HG03196 (cell line): ENCODE data around the gene YPEL2.

Experiments
- ATAC-seq: cut with Tn5 transposase; IDR thresholded peaks from one replicate; pipeline ENCODE4 v1.9.1; 2021; ENCODE audit not compliant: unreplicated experiment

Gene YPEL2

DNA sequence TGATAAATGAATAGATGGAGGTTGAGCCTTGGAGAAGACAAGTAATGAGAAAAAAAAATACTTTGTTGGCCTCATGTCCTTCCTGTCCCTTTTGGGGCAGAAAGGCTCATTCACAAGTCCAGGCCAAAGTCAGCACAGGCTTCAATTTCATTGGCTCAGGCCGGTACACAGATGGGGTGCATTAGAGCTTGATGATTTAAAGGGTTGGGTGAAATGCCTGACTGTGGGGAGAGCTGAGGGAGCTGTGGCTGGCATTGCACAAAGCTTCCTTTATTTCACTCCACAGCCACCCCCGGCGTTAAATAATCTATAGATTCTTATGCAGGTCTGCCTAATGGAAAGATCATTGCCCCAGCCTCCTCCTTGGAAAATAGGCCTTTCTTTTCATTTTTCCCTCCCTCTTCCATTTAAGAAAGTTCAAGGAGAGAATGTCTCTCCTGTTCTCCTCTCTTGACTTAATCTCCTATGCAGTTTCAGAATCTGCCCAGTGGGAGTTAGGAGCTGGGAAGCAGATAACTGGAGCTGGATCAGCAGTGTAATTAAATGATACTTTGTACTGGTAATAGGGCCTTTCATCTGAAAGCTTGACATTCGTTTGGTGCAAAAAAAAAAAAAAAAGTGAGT, 24.4 kb downstream of the YPEL2 start:
- ATAC-seq, result no peak

DNA sequence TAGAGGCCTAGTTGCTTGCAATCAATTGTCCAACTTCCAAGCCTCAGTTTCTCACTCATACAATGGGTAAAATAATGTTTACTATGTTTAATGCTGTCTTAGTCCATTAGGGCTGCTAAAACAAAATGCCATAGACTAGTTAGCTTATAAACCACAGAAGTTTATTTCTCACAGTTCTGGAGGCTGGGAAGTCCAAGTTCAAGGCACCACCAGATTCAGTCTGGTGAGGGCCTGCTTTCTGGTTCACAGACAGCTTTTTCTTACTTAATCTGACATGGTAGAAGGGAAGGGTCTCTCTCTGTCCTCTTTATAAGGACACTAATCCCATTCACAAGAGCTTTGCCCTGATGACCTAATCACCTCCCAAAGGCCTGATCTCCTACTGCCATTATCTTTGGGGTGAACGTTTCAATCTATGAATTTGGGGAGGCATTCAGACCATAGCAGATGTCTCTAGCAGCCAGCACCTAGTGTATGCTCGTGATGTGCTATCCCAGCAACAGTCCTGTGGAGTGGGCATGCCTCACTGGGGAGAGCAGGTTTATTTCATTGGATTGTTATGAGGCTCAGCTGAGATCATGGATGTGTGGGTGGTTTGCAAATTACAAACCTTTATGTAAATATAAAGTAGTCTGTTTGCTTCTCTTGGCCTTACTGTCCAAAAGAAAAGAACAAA, 25.2 kb downstream of the YPEL2 start:
- ATAC-seq, result no peak

DNA sequence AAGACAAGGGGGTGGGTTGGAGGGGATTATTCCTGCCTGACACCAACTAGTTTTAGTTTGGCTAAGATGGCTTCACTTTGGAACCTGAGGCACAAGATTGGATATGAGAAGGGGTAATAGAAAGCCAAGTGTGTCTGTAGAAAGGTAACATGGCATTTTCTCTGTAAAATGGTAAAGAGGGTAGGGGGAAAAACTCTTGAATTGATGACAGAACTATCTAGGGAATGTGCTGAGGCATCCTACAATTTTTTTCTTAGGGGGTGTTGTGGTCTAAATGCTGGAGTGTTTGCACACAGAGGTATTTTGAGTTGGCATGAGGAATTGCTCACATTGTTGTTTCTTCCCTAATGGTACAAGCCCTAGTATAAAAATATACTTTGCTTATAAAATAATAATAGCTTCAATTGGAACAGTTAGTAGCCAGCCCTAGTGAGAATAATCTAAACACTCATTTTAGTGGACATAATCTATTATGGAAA, 25.8 kb downstream of the YPEL2 start:
- ATAC-seq, result no peak

DNA sequence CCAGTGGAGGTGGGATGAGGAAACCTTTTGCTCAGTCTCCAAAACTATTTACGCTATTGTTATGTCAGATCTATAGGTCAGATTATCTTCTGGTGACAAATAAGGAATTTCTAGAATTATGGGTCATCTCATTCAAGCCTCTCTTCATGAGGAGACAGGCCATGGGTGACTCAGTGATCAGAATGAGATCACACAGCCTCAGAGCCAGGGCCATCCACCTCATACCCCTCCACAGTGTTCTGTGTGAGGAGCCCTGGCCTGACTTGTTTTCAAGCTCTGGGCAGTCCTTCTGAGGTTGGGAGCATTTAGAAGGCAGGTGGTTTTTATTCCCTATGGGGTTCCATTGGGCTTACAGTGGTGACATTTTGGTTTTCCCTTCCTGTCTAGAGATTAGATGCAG, 26.5 kb downstream of the YPEL2 start:
- no peak for ATAC-seq

DNA sequence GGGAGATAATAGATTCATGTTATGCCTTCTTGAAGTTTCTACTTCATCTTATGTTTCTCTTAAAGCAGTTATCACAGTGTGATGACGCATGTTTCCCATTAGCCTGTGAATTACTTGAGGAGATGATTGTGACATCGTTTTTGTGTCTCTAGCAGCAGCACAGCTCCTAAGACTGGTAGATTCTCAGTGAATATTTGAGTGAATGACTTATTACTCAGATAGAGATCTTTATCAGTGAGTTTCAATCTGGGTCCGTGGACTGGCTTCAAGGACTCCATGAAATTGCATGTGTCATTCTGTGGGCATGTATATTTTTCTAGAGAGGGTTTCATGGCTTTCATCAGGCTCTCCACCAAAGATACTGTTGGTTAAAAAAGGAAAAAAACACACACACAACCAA, 29.9 kb downstream of the YPEL2 start:
- no peak for ATAC-seq

DNA sequence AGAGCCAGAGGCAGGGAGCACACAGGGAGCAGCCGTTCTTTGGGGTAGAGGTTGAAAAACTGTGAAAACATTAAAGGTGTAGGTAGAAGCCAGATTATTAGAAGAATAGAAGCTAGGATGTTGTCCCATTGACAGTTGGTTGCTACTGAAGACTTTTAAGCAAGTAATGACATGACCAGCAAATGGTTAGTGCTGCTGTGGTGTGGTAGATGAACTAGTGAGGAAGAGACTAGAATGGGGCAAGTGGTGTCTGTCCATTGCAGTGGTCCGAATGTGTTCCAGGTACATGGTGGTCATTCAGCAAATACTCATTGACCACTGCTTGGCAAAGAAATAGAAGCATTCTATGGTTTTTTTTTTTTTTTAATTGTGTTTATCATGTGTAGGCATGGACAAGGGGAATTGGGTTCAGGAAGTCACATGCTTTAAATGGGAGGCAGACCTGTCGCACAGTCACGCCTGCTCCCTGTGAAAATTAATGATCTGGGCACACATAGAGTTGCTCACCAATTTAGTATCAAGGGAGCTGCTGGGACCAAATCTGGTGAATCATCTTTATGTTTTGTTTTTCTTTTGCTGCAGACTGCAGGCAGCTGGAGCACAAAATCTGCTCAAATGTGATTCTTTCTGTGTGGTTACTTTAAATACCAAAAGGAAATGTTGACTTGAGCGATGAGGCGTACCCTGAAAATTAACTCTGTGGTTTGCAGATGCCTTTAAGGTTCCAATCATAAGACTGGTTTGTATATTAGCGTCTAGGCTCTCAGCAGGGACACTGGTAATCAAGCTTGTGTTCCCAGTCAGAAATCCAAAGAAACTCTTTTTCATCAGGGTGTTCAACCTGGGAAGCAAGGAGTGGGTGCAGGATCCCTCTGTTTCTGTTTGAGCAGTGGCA, 30.7 kb downstream of the YPEL2 start:
- peak; percentile 56 for ATAC-seq

DNA sequence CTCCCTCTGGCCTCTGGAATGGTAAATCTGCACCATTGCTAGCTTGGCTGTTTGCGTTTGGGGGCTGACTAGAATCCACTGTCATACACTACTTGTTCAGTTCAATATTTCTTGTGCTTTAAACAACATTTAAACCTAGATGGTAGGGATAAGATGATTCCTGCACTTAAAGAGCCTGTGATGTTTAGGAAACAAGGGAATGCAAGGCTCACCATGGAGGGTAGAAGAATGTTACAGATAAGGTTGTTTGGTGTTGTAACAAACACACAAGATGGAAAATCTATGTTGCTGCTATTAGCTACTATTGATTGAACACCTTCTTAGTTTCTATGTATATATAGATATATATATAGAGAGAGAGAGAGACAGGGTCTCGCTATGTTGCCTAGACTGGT, 31.4 kb downstream of the YPEL2 start:
- ATAC-seq, result no peak

DNA sequence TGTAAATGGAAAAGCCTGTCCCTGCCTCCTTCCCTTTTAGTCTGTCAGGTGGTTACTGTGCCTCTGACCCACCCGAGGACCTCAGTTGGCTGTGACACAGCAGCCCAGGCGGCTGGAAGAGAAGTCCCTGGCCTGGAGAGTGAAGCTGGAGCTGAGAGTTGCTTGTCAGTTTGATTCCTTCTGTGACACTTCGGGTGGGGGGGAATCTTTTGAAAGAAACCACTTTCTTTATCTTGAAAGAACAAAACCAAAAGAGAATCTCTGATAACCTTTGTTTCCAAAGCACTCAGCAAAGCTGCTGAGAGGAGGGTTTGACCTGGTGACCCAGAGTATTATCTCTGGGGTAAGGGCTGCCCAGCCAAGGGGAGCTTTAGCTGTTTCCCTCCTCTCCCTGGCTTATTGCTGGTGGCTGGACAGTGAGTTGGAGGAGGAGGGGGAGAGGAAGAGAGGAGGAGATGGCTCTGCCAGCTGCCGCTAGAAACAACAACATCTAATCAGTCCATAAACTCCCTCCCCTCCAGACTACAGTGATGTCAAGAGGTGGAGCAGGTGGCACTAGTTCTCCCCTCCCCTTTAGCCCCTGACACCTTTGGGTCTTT, 34.0 kb downstream of the YPEL2 start:
- no peak for ATAC-seq

DNA sequence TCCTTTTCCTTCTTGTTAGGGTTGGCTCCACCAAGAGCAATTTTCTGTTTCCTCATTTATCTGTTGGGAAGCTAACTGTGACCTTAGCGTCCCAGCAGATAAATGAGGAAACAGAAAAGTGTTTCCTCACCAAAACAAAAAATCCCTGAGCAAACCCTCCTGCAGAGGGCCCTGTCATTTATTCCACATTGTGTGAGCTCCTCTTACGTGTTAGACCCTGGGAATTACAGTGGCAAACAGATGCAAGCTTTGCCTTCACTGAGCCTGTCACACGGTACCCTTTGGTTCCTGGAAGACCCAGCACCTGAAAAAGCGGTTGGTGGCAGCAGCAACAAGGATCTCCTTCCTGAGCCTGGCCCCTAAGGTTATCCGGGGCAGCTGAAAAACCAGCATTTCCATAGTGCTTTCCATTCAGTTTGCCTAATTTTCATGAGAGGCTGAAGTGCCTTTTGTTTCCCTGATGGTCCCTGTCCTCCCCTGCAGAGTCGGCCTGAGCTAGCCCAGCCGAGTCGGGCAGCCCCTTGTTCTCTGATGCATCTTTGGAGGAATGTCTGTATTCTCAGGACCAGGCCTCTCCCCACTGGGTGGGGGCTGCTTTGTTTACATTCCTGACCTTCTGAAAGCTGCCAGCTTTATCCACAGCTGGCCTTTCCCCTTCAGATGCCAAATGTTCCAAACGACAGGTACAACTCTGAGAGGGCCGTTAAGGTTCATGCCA, 34.7 kb downstream of the YPEL2 start:
- no peak for ATAC-seq

DNA sequence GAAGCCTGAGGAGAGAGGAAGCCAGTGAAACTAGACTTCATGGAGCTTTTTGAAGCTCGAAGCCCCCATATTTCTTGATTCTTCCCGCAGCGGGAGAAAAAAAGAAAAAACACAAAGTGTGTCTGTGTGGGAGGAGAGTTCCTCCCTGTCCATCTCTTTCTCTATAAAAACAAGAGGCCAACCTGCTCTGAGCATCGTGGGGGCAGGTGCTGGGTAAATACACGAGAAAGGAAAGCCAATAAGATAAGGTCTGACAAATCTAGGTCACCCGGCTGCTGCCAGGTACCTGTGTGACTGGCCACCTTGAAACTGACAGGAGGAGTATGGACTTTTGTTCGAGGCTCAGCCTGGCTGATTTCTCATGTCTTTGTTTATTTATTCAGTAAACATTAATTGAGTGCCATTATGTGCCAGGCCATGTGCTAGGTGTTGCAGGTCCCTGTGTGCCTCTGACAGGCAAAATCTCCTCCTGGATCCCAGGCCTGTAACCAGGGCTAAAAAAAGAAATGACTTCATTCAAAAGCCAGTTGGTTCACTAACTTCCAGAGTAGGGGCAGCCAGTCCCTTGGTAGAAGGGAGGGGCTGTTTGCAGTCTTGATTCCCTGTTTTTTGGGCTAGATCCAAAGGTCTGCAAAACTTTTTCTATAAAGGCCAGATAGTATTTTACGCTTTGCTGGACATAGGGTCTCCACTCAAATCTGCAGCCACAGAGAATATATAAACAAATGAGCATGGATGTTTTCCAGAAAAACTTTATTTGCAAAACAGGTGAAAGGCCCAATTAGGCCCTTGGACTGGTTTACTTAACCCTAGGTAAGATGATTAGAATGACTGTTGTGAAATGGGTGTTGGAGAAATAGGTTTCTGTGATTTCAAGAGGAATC, 35.6 kb downstream of the YPEL2 start:
- no peak for ATAC-seq

DNA sequence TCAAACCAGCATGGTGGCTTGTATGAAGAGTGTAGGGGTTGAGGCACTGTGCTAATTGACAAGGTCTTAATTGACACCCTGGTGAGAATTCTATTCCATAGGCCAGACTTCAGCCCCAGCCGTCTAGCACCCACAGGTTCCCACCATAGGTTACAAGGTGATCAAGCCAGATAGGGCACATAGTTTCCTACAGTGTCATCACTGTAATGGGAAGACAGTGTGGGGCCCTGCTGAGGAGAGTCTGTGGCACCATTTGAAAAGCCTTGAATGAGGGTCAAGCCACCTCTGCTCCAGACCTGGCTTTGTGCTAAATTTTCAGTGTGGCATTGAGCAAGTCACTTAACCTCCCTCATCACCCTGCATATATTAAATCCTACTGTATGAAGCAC, 36.2 kb downstream of the YPEL2 start:
- ATAC-seq, result no peak

DNA sequence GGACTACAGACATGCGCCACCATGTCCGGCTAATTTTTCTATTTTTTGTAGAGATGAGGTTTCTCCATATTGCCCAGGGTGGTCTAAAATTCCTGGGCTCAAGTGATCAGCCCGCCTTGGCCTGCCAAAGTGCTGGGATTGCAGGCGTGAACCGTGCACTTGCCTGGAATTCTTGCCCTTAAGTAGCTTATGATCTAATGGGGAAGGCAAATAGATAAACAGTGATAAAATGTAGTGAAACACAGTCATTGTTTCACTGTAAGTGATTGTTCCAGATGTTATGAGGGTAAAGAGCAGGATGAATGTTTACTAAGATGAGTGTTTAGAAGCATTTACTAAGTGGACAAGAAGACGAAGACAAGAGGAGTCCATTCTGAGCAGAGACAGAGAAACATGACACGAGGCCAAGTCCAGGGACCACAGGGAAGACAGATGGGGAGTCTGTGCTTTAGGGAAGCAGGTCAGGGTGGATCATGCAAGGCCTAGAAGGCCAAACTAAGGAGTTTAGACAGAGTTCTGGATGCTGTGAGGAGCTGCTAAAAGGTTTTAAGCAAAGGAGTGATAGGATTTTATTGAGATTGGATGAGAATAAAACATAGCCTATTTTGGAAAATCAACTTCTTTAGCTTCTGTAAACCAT, 36.9 kb downstream of the YPEL2 start:
- ATAC-seq, result no peak

DNA sequence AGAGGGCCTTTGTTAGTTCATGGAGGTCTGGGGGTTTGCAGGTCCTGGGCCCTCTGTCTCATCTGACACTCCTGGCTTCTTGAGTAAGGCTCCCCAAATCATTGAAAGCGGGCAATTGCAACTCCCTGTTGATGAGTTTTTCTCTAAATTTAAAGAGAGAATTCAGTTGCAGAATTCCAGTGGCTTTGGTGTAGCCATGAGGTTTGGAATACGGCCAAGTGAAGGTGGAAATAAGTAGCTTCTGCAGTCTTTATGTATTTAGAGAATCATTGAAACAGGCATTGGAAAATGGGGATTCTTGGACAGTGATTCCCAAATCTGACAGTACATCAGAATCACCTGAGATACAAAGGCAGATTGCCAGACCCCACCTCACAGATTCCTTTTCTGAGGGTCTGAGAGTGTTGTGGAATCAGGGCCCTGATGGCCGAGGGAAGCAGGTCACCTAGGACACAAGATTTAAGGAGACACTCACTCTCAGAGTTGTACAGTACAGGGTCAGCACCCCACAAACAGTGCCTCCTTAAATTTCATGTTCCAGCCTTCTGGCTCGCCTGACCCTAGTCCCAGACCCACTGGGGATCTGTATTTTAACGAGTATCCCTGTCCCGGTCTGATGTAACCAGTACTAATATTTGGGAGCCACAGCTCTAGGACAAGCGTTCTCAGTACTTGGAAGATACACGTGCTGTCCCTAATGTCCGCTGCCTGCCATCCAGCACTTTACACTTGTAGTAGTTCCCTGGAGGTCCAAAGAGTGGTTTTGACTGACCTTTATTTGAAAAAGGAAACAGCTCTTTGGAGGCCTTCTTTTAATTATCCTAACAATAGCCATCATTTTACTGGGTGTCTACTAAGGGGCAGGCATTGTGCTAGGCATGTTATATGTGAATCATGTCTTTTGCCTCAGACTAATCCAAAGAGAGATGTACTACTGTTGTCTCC, 37.8 kb downstream of the YPEL2 start:
- no peak for ATAC-seq

DNA sequence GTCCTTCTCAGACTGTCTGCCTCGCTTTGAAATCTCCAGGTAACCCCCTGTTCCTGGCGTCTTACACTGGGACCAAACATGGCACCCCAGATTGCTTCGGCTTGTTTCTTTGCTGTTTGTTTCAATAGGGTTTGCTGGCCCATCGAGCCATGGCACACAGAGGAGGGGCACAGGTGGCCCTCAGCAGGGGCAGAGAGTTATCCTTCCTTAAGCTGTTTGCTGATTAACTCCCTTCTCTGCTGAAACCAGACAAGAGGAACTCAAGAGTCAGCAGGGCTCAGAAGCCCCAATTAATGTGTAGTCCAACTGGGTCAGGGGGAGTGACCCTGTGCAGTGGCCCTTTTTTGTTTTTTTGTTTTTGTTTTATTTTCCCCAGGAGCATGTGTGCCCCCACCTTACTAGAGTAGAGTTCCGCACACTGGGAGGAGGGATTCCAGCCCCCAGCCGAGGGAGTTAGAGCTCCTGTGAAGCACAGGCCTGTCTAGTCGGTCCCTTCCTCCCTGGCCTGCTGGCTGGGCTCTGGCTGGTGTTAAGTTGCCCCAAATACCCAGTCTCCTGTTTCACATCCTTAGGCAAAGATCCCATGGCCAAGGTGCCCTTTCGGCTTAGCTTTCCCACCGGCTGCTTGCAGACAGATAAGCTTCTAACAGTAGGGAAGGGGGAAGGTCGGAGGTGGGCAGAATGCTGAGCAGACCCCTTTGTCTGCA, 39.3 kb downstream of the YPEL2 start:
- ATAC-seq, result no peak

DNA sequence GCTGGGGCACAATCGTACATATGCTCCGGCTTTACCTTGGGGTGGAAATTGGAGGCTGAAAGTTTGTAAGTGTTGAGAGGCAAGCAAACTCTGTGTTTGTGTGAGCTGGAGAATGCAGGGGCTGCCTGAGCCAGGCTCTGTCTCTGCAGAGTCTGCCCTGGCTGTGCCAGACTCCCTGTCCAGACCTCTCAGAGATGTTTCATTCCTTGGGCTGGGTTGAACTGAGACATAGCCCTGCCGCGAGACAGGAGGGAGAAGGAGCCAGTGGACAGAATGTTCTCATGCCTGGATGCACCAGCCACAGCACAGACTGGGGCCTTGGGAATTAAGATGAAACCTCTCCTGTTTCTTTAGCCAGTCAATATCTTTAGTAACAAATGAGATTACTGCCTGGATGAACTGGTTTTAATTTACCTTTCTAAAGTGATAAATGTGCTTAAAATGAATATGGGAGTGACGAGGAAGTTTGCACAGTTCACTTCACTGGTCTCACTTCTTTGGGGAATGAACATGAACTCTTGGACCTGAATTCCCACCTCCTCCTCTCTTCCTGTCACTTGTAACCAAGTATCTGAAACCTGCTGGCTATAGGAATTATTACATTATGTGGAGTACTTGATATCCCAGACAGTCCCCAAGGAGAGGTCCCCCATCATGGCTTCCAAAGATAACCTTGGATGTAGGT, 40.1 kb downstream of the YPEL2 start:
- ATAC-seq, result no peak

DNA sequence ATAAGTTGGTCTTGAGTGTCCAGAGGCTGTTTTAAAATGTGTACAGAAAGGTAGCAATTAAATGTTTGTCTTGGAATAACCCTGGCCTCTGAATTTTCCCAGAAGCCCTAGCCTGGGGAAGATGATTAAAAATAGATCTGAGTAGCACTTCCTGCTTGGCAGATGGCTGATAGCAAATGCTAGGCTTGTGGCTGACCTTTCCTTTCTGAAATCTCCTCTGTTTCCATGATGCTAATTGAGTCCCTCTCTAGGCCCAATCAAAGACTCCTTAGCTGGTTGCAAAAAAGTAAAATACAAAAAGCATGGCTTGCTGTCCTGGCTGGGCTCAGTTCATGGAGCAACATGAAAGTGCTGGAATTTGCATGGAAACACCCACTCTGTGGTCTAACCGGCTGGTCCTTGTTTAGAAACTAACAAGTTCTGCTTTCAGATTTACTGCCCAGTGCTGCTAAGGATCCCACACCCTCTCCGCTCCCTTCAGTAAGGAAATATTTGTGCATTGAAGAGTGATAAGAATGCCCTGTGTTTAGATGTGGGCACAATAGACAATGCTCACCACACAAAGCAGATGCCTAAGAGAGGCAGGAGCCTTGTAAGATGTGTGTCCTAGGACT, 40.8 kb downstream of the YPEL2 start:
- ATAC-seq, result no peak
